NOMO-1 treated with dmso at 0.1 percent for 144 hours (cell line): ENCODE results near the gene CNTN4.

ENCODE experiments used
- DNase-seq: peaks from one replicate; lab custom pipeline; 2025; ENCODE audit not compliant: unreplicated experiment; lab: John Stamatoyannopoulos, UW

CNTN4 gene

DNA sequence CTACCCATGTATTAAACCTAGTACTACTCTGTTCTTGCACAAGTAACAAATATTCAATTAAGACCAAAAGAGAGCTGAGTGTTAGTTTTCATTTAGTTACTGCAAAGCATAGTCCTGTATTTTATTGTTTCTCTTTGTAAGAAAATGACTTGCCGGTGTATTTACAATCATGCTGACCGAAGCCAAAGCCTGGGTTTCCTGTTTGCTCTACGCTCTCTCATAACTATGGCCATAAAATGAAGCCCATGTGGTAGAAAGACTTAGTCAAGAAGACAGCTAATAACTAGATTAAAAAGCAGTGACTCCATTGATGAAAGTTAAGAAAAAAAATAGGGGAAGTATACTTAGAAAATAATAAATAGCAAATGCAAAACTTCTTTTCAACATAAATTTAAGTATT lies 479.9 kb downstream of the CNTN4 start:
- no peak for DNase-seq

DNA sequence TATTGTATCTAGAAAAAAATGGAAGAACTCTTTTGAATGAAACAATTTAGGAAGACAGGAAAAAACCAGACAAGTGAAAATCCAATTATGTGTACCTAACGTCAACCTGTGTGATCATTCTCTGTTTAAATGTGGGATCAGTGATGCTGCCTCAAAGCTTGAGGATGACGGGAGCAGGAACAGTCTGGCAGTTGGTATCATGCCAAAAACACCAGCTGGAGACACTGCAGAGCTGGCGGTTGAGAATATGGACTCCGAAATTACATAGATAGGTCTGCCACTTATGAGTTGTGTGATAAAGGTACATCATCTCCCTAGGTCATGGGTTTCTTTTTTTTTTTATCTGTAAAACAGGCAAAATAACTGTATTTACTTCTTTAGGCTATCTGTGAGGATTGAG lies 480.5 kb downstream of the CNTN4 start:
- DNase-seq: no peak

DNA sequence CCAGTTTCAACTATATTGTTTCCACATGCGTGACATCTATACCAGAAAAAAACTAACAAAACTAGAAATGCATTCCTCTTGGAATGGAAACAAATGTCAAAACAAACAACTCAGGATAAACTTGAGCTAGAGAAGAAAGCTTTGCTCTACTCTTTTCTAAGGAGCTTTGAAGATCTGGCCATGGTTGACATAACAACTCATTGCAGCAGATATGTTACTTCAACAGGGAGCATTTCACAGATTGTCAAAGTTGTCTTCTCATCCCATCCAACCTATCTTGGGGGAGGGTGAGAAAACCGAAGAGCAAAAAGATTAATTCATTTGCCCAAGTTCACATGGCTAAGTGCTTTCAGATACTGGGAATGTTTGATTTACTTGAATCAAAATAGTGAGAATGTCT lies 484.4 kb downstream of the CNTN4 start:
- no peak for DNase-seq

DNA sequence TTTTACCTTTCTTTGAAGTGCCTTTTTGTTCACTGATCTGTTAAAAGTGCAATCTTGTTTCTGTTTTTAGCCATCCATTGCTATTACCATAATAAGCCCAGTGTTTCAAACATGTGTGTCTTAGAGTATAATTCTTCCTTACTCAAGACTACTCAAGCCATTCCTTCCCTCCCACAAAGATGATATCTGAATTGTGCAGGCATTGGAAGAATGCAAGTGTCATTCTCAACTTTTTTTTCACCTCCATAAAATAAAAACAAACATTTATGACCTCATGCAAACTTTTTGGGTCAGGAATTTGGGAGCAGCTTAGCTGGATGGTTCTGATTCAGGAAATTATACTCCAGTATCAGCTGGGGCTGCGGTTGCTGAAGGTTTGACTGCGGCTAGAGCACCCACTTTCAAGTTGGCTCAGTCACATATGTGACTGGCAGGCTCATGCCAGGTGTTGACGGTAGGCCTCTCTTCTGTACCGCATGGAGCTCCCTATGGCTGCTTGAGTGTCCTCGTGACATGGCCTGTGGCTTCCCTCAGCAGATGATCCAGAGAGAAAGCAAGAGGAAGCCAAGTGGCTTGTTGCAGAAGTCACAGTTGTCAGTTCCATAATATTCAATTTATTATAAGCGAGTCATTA lies 490.8 kb downstream of the CNTN4 start:
- DNase-seq: no peak

DNA sequence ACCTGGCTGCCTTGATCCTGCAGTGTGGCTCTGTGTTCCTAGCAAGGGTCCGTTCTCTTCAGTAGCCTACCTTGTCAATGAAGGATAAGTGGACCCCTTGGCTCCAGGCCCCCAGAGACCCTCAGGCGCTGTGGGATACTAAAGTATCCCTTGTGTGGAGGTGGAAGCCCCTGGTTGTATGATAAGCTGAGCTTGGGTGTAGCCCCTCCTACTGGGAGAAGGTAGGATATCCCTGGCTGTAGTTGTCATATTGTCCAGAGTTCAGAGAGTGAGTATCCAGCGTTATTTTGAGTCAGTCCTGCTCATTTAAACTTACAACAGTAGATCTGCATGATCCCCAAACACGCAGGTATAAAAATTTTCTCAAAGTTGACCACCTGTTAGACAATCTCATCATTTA lies 496.8 kb downstream of the CNTN4 start:
- no peak for DNase-seq

DNA sequence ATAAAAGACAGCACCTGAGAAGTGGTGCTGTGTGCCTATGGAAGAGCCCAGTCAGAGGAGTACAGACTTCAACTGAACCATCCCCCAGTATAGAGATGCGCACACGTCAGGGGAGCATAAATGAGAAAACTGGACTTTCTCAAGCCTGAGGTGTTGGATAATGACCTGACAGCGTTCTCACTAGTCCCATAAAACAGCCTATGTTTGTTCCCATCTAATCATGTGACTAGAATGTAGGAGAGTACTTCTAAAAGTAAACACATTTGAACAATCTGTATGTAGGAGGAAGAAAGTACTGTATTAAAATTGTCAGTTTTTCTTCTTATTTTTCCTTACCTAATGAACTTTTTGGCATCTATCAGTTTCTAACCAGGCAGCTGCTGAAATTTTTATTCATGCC lies 498.9 kb downstream of the CNTN4 start:
- DNase-seq: no peak

DNA sequence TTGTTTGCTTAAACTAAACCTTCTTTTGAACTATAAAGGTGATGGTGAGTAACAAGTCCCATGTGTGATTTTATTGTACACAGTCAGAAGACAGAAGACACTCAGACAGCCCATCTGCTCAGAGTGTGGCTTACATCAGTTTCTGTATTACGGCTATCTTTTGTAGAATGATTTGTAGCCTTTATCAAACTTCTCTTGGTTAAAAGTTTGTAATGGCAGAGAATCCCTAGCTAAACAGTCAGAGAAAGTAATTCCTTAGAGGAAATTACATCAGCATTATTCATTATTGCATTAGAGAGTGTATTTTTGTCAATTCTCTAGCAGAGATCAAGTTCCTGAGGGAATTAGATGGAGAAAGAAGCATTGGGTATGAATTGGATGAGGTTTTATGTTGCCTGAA lies 500.8 kb downstream of the CNTN4 start:
- no peak for DNase-seq

DNA sequence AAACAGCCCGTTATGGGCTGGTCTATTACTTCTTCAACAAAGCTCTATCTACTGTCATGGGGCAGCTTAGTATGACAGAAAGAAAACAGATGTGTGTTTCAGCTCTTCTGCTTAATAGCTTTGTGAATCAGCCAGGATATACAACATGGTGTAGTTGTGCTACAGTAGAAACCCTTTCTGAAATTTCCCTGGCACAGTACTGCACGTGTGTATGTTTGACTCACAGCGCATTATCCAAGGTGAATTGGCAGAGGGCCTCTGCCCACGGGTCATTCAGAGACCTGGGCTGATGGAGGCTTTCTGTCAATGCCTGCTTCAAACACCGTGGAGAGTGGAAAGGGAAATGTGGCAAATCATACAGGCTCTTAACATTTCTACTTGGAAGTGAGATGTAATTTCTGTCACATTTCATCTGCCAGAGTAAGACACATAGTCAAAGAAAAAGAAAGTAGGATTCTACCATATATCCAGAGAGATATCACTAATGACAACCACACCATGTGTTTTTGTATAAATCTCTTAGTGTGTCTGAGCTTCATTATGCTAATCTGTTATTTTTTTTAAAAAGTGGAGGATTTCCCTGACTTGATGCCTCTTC lies 505.1 kb downstream of the CNTN4 start:
- no peak for DNase-seq

DNA sequence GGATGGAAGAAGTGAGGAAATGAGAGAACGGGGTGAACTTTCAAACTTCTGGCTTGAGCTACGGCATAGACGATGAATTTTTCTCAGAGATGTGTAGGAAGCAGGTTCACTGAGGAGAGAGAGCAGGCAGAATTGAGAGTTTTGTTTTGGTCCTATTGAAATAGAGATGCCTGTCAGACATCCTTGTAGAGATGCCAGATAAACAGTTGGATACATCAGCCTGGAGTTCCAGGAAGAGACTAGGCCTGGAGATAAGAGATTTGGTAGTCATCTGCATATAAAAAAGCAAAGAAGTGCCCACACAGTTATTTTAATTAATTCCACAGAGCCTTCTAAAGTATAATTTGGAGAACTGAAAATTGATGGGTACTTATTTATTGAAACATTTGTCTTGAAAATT lies 515.9 kb downstream of the CNTN4 start:
- DNase-seq: no peak

DNA sequence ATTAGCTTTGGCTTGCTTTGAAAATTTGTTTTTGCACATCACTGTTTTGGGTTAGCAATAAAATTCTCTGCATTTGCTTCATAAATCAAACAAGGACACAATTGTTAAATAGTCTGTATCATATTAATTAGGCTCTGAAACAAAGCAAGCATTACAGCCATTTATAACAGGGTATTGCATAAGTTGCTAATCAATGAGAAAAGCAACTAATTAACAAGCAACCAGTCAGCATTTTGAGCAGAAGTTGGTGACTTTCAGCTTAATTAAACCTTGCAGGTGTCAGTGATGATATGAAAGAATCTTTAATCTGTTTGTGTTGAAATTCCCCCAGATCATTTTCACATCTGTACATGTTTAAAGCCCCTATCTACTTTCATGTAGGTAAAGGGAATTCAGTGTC lies 516.4 kb downstream of the CNTN4 start:
- no peak for DNase-seq

DNA sequence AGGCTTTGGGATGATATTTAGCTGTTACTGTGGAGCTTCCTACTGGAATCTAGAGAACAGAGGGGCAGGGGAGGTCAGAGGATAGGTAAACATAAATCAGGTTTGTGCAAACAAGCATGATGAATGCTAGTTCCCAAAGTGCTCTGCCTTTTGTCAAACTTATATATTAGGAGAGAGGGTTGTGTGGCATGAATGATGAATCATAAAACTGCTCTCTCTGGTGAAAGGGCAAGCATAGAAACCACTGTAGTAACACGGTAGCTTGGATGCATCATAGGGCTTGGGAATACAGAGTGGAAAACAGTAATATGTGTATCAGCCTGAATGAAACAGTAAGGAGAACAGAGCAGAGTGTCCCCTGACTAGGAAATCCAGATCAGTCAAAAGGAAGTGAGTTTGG lies 524.8 kb downstream of the CNTN4 start:
- DNase-seq: no peak

DNA sequence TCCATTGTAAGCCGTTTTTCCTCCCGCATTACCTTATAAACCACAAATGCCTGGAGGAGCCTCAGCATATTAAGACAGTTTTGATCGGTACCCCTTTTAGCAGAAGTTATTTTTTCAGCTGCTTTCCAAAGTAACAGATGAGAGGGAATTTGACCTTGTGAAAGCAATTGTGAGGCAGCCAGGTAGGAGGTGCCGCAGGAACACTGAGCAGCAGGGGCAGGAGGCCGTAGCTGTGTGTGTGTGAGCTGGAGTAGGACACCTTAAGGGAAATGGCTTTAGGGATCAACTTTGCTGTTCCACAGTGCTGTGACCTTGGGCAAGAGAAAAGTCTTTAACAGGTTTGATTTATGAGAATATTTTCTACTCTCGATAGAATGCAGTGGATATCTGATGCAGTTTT lies 529.5 kb downstream of the CNTN4 start:
- no peak for DNase-seq

DNA sequence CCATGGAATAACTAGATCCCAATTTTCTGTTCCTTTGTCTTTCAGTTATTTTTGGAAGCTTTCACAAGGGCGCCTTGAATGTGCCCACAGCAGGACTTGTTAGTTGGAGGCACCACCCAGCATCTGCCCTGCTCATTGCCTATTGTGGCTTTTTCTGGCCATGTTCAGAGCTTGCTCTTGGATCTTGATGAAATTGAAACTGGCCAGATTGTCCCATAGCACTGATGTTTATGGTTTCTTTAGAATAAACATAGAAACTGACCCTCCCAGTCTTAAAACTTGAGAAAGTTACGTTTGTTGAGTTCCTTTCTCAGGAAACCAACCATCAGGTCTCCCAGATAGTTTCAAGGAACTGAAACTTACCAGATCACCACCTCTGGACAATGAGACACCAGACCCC lies 536.8 kb downstream of the CNTN4 start:
- peak; percentile 61 for DNase-seq

DNA sequence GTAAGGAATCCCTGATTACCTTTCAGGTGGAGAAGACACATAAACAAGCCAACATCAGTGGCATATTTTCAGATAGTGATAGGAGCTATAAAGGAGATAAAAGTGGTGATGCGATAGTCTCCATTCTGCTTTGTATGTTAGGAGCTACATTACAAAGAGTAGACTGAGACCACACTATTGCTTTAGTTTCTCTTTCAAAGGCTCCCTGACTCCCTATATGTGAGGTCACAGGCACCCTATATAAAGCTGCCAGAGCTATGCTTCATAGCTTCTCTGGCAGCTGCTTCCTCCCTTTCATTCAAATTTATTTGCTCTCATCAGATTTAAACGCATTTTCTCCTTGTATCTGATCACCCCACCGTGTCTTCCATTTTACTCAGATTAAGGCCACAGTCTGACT lies 544.9 kb downstream of the CNTN4 start:
- no peak for DNase-seq

DNA sequence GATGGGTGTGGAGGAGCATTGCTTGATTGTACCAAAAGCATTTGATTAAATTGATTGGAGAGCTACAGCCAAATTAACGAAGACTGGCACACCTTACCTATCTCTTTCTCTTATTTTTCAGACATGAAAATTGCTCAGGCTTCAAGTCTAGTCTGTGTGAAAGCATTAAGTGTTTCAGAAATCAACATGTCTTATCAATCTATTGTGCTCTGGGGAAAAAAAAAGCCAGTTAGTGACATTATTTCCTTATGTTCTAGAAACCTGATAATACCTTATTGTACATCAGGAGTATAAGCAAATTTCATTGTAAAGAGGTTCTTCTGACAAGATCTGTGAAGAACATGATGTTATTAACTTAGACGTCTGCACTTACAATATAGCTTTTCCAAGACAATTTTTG lies 546.3 kb downstream of the CNTN4 start:
- DNase-seq: no peak

DNA sequence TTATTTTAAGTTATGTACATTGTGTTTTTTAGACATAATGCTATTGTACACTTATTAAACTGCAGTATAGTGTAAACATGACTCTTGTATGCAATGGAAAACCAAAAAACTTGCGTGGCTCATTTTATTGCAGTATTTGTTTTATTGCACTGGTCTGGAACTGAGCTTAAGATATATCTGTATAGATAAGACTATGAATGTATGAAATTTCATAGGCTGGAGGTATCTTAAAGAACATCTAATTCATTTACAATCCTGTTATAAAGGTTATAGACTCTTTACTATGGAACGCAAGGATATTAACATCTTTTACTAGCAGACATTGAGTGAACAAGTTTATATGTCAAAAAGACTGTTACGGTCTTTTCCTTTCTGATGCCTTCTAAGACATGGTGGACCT lies 552.1 kb downstream of the CNTN4 start:
- DNase-seq: no peak

DNA sequence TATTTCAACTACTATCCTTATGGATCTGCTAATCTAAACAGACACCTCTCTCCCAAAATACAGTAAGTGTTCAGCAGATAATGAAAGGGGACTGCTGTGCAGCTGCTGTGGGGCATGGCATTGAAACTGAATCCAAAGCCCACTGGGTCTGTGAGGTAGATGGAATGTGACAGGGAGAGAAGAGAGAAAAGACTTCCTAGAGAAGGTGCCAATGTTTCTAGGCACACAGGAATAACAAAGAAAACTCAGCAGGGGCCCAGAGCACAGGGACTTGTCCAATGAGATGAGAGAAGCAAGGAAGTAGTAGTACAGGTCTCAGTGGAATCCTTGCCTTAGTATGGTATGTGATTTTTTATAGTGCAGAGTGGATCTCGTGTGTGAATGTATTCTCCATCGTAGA lies 553.7 kb downstream of the CNTN4 start:
- DNase-seq: no peak

DNA sequence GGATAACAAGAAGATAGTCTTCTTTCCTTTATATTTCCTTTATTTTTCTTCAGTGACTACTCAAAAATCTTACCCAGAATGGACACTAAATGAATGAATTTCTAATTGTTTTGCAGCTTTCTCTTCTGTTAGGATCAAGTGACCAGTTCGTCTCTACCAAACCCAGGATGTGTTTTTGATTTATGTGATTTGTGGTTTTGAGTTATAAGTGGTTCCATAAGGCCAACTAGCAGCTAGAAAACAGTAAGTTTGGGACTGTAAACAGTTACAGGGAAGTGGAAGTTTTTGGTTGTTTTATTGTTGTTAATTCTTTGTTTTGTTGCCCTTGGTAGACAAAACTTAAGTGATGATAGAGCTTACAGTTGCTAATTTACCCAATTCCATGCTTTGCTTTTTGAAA lies 555.0 kb downstream of the CNTN4 start:
- DNase-seq: peak; percentile 25

DNA sequence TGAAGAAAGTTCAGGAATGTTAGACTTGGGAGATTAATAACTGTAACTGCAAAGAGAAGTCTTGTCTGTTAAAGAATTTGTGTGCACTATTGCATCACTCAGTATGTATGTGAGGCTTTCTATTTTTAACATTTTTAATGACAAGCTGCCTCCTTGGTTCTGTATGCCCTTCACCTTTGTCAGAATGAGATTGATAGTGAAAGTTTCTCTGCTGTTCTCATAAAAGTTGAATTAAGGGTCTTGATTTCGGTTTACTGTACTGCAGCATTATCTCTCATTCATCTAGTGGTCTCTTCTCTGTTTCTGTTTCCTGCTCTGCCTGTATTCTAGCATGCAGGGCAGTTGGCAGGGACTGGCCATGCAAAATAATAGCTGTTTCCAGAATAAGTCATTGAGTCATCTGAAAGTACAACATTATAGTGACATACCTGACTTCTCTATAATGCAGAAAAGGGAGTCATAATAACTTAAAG lies 556.6 kb downstream of the CNTN4 start:
- no peak for DNase-seq

DNA sequence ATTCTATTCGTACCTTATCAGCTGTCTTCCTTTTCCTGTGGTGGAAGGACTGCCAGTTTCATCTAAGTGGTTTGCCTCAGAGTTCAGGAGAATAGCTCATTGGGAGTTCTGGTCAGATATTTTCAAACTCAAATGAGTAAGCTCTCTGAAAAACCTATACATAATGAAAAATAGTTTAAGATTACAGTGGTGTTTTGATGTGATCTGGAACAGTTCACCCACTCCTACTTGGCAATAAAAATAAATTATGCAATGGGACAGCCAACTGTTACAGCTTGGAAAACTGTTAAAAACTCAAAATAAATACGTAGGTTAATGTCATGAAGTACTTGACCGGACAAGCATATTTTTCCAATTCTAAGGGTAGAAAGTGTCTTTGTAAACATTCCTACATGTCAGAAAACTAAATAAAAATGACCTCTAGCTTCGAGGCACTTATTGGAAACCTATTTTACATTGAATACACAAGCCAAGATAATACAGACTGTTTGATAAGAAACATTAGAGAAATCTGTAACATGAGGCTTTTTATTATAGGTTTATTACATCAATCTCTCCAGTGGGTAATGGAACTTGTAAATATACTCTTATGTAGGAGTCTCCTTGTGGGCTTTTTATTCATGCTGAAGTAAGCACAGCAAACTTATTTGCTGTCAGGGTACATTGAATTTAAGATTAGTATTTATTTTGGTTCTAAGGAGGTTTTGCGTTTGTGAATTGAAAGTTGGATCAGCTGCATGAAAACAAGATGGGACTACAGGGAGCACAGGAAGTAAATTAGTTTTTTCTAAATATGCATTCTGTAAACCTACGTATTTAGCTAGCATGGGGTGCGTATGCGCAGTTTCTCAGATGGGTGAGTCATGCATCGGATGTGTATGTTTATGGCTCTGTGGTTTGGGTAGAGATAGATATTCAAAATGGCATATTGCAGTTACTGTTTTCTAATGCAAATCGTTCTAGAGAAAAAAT lies 558.4 kb downstream of the CNTN4 start:
- DNase-seq: peak; percentile 25

DNA sequence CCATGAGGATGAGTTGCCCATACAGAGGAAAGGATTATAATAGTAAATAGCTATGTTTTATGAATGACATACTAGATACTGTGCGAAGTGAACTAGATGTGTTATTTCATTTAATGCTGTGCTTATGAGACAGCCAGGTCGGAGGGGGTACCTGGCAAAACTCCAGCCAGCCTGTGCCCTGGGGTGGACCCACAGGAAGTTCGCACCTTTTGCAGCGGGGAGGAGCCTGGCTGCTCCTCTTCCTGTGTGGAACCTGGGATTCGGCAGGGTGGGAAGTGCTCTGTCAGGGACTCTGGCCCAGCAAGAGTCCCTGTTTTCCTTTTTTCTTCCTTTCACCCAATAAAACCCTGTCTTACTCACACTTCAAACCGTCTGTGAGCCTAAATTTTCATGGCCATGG lies 559.3 kb downstream of the CNTN4 start:
- no peak for DNase-seq

DNA sequence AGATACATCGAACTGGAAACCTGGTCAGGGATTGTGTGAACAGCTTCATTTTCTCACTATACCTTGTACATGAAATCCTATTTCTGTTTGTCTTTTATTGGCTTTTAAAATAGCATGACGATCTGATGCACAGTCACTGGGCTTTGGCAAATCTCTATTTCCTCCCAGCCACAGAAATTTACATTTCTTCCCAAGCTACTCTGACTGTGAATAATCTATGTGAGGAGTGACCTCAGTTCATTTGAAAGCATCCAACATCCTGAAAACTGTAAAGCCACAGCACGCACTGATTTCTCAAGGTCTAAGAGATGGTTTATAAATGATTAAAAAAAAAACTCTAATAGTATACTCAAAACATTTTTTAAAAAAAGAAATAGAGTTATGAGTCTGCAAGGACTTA lies 561.2 kb downstream of the CNTN4 start:
- no peak for DNase-seq
